Suprapubic skin (tissue), 4 donors: ENCODE data around the gene STH.

ENCODE experiments used
- EP300 ChIP-seq: sonication (generic); formaldehyde crosslinking; IDR thresholded peaks from one replicate; pipeline ENCODE4 v1.6.1; 2017; ENCODE audit warnings: antibody characterized with exemption
- POLR2A ChIP-seq, 2 donors: fragments of 450-650 bp; IDR thresholded peaks; one replicate each; pipeline ENCODE4 v1.6.1; 2017; ENCODE audit warnings: antibody characterized with exemption in 2 of 2, mild to moderate bottlenecking in 2 of 2, moderate library complexity in 2 of 2
- POLR2AphosphoS5 ChIP-seq, 3 donors: sonication (generic); formaldehyde crosslinking; IDR thresholded peaks; one replicate each; pipeline ENCODE4 v1.6.1; 2017; ENCODE audit warnings: antibody characterized with exemption in 3 of 3
- TF ChIP-seq, protein P1 (sequence below), 2 donors: fragments of 200-600 bp in 1 of 2; fragments of 450-650 bp in 1 of 2; sonication (generic) in 1 of 2; IDR thresholded peaks; one replicate each; pipeline ENCODE4 v1.5.1; 2016 to 2019; ENCODE audit warnings: antibody characterized with exemption in 2 of 2, mild to moderate bottlenecking in 1 of 2, moderate library complexity in 1 of 2

DNA sequence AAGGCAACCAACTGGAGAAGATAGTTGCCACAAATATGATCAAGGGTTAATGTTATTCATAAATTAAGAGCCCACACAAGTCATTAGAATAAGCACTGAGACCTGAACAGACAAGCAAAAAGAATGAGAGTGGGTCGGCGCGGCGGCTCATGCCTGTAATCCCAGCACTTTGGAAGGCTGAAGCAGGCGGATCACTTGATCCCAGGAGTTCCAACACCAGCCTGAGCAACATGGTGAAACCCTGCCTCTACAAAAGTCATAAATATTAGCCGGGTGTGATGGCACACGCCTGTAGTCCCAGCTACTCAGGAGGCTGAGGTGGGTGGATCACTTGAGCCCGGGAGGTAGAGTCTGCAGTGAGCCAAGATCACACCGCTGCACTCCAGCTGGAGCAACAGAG, 40.7 kb upstream of the STH start:
- TF ChIP-seq POLR2A (IDR thresholded peaks at IDR 0.05) (no peak), POLR2AphosphoS5 (IDR thresholded peaks at IDR 0.05) (no peak), EP300 (no peak)
- TF ChIP-seq, protein P1, sequence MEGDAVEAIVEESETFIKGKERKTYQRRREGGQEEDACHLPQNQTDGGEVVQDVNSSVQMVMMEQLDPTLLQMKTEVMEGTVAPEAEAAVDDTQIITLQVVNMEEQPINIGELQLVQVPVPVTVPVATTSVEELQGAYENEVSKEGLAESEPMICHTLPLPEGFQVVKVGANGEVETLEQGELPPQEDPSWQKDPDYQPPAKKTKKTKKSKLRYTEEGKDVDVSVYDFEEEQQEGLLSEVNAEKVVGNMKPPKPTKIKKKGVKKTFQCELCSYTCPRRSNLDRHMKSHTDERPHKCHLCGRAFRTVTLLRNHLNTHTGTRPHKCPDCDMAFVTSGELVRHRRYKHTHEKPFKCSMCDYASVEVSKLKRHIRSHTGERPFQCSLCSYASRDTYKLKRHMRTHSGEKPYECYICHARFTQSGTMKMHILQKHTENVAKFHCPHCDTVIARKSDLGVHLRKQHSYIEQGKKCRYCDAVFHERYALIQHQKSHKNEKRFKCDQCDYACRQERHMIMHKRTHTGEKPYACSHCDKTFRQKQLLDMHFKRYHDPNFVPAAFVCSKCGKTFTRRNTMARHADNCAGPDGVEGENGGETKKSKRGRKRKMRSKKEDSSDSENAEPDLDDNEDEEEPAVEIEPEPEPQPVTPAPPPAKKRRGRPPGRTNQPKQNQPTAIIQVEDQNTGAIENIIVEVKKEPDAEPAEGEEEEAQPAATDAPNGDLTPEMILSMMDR (IDR thresholded peaks at IDR 0.05), result no peak
